Left hindlimb (tissue), 1 donor: ENCODE data around the gene SLC24A4.
A peak's percentile ranks its signal among the peaks of the same experiment; 100 is the strongest.
"Not testable (repeated sequence)": the region's sequence is repeated elsewhere in the genome, so short reads cannot be mapped to it uniquely, and the experiment has no call there.

Experiments
- DNase-seq: peaks from one replicate; pipeline ENCODE4 v3.0.0-alpha.2; 2018

Gene SLC24A4

GRCh38 chr14:92373336-92373735, 50.4 kb downstream of the SLC24A4 start:
- no peak for DNase-seq

GRCh38 chr14:92380131-92380530, 57.2 kb downstream of the SLC24A4 start:
- no peak for DNase-seq

- no peak for DNase-seq
Measured at GRCh38 chr14:92380582-92380981, 57.6 kb downstream of the SLC24A4 start.

- DNase-seq: no peak
Measured at GRCh38 chr14:92382677-92383076, 59.7 kb downstream of the SLC24A4 start.

GRCh38 chr14:92383805-92384204, 60.8 kb downstream of the SLC24A4 start:
- DNase-seq: no peak

GRCh38 chr14:92384461-92385133, 61.6 kb downstream of the SLC24A4 start:
- DNase-seq: no peak

GRCh38 chr14:92385561-92385960, 62.6 kb downstream of the SLC24A4 start:
- DNase-seq: no peak

- DNase-seq: no peak
Measured at GRCh38 chr14:92386165-92386564, 63.2 kb downstream of the SLC24A4 start.

GRCh38 chr14:92386637-92387036, 63.7 kb downstream of the SLC24A4 start:
- DNase-seq: no peak

- DNase-seq: no peak
Measured at GRCh38 chr14:92387578-92387977, 64.6 kb downstream of the SLC24A4 start.

GRCh38 chr14:92389598-92390158, 66.7 kb downstream of the SLC24A4 start:
- no peak for DNase-seq

GRCh38 chr14:92391726-92392125, 68.8 kb downstream of the SLC24A4 start:
- no peak for DNase-seq

GRCh38 chr14:92392711-92393110, 69.7 kb downstream of the SLC24A4 start:
- no peak for DNase-seq

GRCh38 chr14:92397150-92397952, 74.4 kb downstream of the SLC24A4 start:
- no peak for DNase-seq

GRCh38 chr14:92397953-92398564, 75.1 kb downstream of the SLC24A4 start:
- no peak for DNase-seq

GRCh38 chr14:92398888-92399636, 76.1 kb downstream of the SLC24A4 start:
- no peak for DNase-seq

- DNase-seq: peak; percentile 12
Measured at GRCh38 chr14:92400579-92401444, 77.8 kb downstream of the SLC24A4 start.

- no peak for DNase-seq
Measured at GRCh38 chr14:92401561-92401960, 78.6 kb downstream of the SLC24A4 start.

GRCh38 chr14:92402500-92402899, 79.5 kb downstream of the SLC24A4 start:
- not testable (repeated sequence) for DNase-seq

GRCh38 chr14:92404018-92404417, 81.1 kb downstream of the SLC24A4 start:
- no peak for DNase-seq

- peak; percentile 27 for DNase-seq
Measured at GRCh38 chr14:92404421-92404820, 81.5 kb downstream of the SLC24A4 start.

GRCh38 chr14:92404938-92405337, 82.0 kb downstream of the SLC24A4 start:
- no peak for DNase-seq
